GM18526 (cell line): ENCODE measurements around the gene CROCC.
A peak's percentile ranks its signal among the peaks of the same experiment; 100 is the strongest.

ENCODE experiments used
- POLR2A ChIP-seq: IDR thresholded peaks from 3 replicates; pipeline ENCODE4 v1.6.1; 2011; ENCODE audit not compliant: insufficient read length; ENCODE audit errors: extremely low read depth

The CROCC gene

GRCh38 chr1:16907870-16908758 lies 13.6 kb upstream of the CROCC start:
- TF ChIP-seq POLR2A = no peak

GRCh38 chr1:16913181-16913832 lies 8.4 kb upstream of the CROCC start:
- no peak for TF ChIP-seq POLR2A

DNA sequence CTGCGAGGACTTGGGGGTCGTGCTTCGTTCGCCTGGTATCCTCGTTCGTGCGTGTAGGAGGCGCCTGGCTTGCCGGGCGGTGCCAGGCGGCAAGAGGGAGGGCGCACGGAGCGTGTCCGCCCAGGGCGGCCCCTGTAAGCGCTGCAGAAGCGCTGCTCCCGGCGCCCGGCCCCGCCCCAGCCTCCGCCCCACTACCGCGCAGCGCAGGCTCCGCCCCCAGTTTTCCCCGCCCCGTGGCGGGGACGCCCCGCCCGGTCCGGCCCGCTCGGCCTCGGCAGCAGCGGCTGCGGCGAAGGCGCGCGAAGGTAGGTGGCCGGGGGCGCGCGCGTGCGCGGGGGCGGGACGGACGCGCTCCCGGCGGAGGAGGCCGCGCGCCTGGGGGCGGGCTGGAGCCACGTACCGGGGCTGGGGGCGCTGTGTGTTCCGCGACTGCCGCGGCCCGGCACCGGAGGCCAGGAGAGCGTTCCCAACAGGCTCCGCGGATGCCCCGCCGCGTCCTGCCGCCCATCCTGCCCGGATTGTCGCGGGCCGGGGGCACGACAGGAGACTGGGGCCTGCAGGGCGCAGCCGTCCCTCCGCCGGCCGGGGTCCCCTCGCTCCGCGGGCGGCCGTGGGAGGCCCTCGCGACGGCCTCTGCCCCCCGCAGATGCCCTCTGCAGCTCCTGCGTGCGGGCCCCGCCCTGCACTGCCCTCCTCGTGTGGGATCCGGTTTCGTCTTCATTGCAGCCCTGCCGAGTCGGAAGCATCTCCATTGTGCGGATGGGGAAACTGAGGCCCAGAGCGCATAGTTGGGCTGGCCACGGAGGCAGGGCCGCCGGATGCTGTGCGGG lies 7.7 kb upstream of the CROCC start:
- TF ChIP-seq POLR2A = peak; percentile 33

DNA sequence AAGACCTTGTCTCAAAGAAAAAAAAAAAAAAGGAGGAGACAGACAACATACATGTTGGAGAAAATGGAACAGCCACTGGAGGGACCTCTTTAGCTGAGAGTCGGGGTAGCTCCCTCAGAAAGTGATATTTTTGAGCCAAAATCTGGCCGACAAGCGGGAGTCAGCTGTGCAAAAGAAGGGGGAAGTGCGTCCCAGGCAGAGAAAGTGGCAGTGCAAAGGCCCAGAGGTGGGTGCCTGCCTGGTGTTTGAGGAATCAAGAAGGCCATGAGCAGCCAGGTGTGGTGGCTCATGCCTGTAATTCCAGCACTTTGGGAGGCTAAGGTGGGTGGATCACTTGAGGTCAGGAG lies 6.1 kb upstream of the CROCC start:
- TF ChIP-seq POLR2A = no peak

- TF ChIP-seq POLR2A = no peak
These were observed 3.4 kb upstream of the CROCC start for GRCh38 chr1:16918371-16918770.

DNA sequence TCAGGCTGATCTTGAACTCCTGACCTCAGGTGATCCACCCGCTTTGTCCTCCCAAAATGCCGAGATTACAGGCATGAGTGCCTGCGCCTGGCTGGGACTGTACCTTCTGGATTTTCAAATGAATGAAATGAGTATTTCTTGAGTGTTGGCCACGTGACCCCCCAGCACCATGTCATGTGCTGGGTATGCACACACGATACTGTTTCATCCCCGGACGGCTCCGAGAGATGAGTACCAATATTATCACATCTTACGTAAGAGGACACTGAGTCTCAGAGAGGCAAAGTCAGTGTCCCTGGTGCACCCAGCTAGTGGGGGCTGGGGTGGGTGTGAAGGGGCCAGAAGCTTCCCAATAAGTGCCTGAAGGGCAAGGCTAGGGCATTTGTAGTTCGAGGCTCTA lies 780 bp upstream of the CROCC start:
- no peak for TF ChIP-seq POLR2A

DNA sequence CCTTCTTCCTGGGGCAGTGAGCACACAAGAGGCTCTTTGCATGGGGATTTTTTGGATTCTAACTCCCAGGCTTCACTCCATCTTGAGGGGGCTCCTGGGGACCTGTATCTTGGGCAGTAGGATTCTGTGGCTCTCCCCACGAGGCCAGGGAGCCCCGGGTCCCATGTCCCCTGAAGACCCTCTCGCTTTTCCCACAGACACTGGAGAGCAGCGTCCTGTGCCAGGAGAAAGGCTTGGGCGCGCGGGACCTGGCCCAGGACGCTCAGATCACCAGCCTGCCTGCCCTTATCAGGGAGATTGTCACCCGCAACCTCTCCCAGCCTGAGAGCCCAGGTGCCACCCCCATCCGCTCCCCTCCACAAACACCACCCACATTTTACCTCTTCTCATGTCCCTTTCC lies 735 bp downstream of the CROCC start:
- TF ChIP-seq POLR2A = no peak

- TF ChIP-seq POLR2A = no peak
These were observed 1.2 kb downstream of the CROCC start for GRCh38 chr1:16922885-16923431.

DNA sequence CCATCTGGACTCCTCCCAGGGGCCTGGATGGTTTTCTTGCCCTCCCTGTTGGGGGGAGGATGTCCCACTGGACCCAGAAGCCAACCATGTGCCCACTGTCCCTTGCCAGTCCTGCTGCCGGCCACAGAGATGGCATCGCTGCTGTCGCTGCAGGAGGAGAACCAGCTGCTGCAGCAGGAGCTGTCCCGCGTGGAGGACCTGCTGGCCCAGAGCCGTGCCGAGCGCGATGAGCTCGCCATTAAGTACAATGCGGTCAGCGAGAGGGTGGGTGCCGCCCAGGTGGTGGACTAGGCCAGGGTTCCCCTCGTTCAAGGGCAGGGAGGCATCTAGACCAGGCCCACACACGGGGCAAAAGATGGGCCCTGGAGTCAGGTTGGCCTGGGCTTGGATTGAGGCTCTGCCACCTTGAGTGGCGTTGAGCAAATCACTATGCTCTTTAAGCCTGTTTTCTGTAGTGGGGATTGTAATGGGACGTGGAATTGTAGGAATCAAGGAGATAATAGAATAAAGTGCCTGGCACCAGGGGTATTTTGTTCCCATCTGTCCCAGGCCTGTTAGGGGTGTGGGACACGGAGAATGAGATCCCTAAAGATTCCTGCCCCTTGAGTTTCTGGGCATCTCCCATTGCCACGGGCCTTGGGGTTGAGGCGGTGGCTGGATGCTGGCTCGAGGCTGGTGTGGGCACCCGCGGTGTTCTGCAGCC lies 2.6 kb downstream of the CROCC start:
- no peak for TF ChIP-seq POLR2A

GRCh38 chr1:16924919-16925477 lies 3.3 kb downstream of the CROCC start:
- TF ChIP-seq POLR2A = no peak

DNA sequence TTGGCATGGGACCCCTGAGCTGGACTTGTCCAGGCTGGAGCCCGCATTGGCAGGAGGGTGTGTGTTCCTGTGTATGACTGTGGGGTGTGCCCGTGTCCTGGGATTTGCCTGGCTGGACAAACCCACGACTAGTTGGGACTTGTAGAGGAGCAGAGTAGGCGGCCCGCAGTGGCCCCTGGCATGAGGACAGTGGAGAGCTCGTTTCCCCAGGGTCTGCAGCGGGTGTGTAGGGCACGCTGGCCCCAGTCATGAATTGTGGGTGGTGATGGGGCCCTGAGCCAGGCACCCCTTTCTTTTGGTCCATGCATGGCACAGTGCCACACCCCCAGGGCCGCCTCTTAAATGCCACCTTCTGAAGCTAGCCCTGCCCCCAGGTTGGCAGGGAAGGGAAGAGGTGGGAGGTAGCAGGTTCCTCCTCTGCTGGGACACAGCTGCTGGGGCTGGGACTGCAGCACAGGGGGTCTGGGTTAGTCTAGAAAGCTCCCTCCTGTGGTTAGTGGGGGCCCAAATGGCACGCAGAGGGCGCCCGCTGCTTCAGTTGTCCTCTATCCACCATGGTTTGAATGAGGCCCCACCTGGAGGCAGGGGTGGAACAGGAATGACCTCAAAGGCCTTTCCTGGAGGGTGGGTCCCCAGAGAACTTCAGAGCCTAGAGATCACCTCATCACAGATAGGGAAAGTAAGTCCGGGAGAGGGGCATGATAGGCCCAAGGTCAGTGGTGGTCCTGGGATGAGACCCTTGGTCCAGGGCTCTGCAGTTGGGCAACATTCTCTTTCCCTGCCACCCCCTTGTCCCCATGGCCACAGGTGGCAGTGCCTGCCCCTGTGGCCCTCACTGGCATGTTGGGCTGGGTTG lies 4.1 kb downstream of the CROCC start:
- TF ChIP-seq POLR2A = no peak

GRCh38 chr1:16926491-16927073 lies 4.9 kb downstream of the CROCC start:
- TF ChIP-seq POLR2A = no peak

- no peak for TF ChIP-seq POLR2A
These were observed 5.5 kb downstream of the CROCC start for GRCh38 chr1:16927256-16927655.
